Measurements from ENCODE around the gene JPH3. TPM values are rescaled to one million over a fixed set of nuclear protein-coding genes. Genes with fewer than 3 reads are reported as not detected.

The JPH3 gene
- total and polyA plus RNA-seq, 2 experiments from 2014 or later = 1.8 to 4.8 TPM

DNA sequence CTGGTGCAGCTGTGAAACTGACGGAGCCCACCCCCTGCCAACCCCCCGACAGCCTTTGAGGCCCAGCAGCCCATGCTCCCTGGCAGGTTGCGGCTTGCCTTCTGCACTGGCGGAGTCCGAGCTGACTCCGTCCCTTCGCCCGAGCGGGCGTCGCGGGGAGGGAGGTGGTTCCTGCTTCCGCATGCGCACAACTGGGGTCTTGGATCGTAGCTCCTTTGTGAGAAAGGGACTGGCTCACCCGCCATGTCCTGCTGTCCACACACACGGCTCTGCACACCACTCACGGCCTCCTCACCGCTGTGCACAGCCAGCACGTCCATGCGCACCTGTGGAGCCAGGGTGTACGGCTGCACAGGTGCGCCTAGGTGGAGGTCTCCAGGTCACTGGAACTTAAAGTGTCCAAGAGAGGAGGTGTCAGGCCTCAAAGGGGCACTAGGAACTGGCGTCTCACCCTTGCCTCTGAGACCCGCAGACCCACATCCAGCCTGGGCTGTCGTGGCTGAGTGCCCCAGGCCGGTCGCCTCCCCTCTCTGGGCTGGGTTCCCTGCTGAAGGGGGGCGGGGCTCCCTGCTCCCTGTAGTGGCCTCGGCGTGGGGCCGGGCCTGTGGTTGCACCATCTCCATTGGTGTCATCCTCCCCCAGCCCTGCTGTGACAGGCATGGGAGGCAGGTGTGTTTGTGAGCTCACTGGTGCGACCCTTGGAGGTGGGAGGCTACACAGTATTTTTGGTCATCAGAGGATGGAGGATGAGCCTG lies 45.3 kb downstream of the JPH3 start:
- Histone ChIP-seq H3K79me2 (no peaks in the 10 kb centered on the region), H3K9me3 (ENCODE audit: low read depth) (no peaks in the 10 kb centered on the region), H3K36me3 (replicated peaks; ENCODE audit: insufficient read depth, low read depth) (no peaks in the 10 kb centered on the region), H3K27me3 (no peaks in the 10 kb centered on the region), H3K4me1 (ENCODE audit: insufficient read depth) (no peaks in the 10 kb centered on the region), H2AFZ (no peak overlapping the region), H3K27ac (no peak overlapping the region), H3K9me2 (replicated peaks; ENCODE audit: insufficient read depth) (no peaks in the 10 kb centered on the region), H4K20me1 (ENCODE audit: insufficient read depth, poor library complexity, severe bottlenecking) (no peaks in the 10 kb centered on the region), H3K4me2 (no peak overlapping the region), H3K4me3 (no peak overlapping the region)
- no peak for DNase-seq (ENCODE audit: low spot score)
- WGBS (ENCODE audit: low lambda C conversion rate, missing lambda C conversion rate) = 93% methylated on average over 32 of the region's 33 CpGs
- TF ChIP-seq EZH2phosphoT487 (IDR thresholded peaks at IDR 0.05; ENCODE audit: low read depth, severe bottlenecking, unreplicated experiment) (no peak), EZH2 (IDR thresholded peaks at IDR 0.05; ENCODE audit: borderline replicate concordance) (no peak)
- TF ChIP-seq, protein P1, sequence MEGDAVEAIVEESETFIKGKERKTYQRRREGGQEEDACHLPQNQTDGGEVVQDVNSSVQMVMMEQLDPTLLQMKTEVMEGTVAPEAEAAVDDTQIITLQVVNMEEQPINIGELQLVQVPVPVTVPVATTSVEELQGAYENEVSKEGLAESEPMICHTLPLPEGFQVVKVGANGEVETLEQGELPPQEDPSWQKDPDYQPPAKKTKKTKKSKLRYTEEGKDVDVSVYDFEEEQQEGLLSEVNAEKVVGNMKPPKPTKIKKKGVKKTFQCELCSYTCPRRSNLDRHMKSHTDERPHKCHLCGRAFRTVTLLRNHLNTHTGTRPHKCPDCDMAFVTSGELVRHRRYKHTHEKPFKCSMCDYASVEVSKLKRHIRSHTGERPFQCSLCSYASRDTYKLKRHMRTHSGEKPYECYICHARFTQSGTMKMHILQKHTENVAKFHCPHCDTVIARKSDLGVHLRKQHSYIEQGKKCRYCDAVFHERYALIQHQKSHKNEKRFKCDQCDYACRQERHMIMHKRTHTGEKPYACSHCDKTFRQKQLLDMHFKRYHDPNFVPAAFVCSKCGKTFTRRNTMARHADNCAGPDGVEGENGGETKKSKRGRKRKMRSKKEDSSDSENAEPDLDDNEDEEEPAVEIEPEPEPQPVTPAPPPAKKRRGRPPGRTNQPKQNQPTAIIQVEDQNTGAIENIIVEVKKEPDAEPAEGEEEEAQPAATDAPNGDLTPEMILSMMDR (IDR thresholded peaks at IDR 0.05; ENCODE audit: poor library complexity) = no peak

DNA sequence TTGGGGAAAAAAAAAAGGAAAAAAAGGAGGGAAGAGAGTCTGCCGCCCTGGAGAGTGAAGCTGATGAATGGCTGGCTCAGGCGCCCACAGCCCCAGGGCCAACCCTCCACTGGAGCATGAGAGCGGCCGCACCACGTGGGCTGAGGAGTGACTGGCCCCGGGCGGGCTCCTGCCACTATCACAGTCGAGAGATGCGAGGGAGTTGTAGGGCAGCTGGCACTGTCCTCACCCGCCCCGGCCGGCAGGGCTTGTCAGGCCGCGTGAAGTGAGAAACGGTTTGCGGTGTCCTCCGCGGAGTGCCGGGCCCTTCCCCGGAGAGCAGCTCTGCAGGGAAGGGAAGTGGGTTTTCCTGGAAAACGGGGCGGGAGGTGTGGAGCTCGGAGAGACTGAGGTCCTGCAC lies 45.9 kb downstream of the JPH3 start:
- Histone ChIP-seq H3K36me3 (replicated peaks; ENCODE audit: insufficient read depth, low read depth) (no peaks in the 10 kb centered on the region), H4K20me1 (ENCODE audit: insufficient read depth, poor library complexity, severe bottlenecking) (no peaks in the 10 kb centered on the region), H3K9me3 (ENCODE audit: low read depth) (no peaks in the 10 kb centered on the region), H3K4me2 (no peak overlapping the region), H2AFZ (no peak overlapping the region), H3K79me2 (no peaks in the 10 kb centered on the region), H3K27ac (no peak overlapping the region), H3K4me1 (ENCODE audit: insufficient read depth) (no peaks in the 10 kb centered on the region), H3K4me3 (no peak overlapping the region), H3K9me2 (replicated peaks; ENCODE audit: insufficient read depth) (no peaks in the 10 kb centered on the region), H3K27me3 (no peaks in the 10 kb centered on the region)
- 86% methylated on average over 21 of the region's 23 CpGs for WGBS (ENCODE audit: low lambda C conversion rate, missing lambda C conversion rate)
- DNase-seq (ENCODE audit: low spot score) = no peak
- no peak for TF ChIP-seq EZH2 (IDR thresholded peaks at IDR 0.05; ENCODE audit: borderline replicate concordance)
- TF ChIP-seq EZH2phosphoT487 (IDR thresholded peaks at IDR 0.05; ENCODE audit: low read depth, severe bottlenecking, unreplicated experiment) = no peak
- TF ChIP-seq, protein P1 (IDR thresholded peaks at IDR 0.05; ENCODE audit: poor library complexity) = no peak

DNA sequence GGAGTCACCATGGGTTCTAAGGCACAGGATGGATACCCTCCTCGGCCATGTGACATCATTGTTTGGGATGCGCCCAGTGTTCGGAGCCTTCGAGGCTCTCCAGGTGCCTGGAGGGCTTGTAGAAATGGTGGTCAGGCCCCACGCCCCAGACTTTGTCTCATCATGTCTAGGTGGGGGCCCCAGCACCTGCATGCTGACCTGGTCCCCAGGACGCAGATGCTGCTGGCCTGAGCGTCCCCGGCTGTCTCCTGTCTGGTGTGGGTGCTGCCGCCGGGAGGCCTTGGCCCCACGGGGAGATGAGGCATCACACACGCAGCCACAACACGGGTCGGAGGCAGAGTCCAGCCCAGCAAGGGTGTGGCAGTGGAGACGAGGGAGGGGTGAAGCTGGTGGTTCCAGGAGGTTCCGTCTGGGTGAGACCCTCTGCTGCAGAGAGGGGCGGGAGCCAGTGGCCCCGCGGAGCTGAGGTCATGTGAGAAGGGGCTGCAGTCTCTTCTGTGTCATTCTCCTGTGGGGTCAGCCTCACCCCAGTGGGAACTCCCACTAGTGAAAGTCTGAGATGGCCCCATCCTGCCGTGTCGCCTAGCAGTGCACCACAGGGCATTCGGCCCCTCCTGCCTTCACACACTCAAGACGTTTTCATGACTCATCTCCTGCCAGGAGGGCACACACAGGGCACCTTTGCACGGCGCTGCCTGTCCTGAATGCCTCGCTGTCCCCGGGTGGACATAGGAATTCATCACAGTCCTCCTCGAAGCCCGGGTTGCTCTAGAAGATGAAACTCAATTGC lies 46.6 kb downstream of the JPH3 start:
- H3K27me3 ChIP-seq = no peaks in the 10 kb centered on the region
- H3K9me2 ChIP-seq (replicated peaks; ENCODE audit: insufficient read depth) = no peaks in the 10 kb centered on the region
- no peak overlapping the region for H3K27ac ChIP-seq
- 88% methylated on average over 27 of the region's 29 CpGs for WGBS (ENCODE audit: low lambda C conversion rate, missing lambda C conversion rate)
- H3K4me1 ChIP-seq (ENCODE audit: insufficient read depth) = no peaks in the 10 kb centered on the region
- no peaks in the 10 kb centered on the region for H3K36me3 ChIP-seq (replicated peaks; ENCODE audit: insufficient read depth, low read depth)
- H3K4me2 ChIP-seq = no peak overlapping the region
- no peak overlapping the region for H3K4me3 ChIP-seq
- no peak overlapping the region for H2AFZ ChIP-seq
- TF ChIP-seq EZH2phosphoT487 (IDR thresholded peaks at IDR 0.05; ENCODE audit: low read depth, severe bottlenecking, unreplicated experiment) = no peak
- no peak for TF ChIP-seq EZH2 (IDR thresholded peaks at IDR 0.05; ENCODE audit: borderline replicate concordance)
- TF ChIP-seq, protein P1 (IDR thresholded peaks at IDR 0.05; ENCODE audit: poor library complexity) = no peak
- no peaks in the 10 kb centered on the region for H3K79me2 ChIP-seq
- no peaks in the 10 kb centered on the region for H4K20me1 ChIP-seq (ENCODE audit: insufficient read depth, poor library complexity, severe bottlenecking)
- no peak for DNase-seq (ENCODE audit: low spot score)
- no peaks in the 10 kb centered on the region for H3K9me3 ChIP-seq (ENCODE audit: low read depth)
